OCI-LY1 (cell line): ENCODE measurements around the gene EFCC1.

Experiments used
- H2AFZ ChIP-seq: fragments of 200-600 bp; sonication (generic), shearing (Covaris generic); 2 replicates; pipeline ENCODE4 v1.6.0; 2014; ENCODE audit warnings: antibody characterized with exemption, mild to moderate bottlenecking, low read length
- H3F3A ChIP-seq: fragments of 200-600 bp; sonication (generic), shearing (Covaris generic); 2 replicates; pipeline ENCODE4 v1.6.0; 2014; ENCODE audit warnings: mild to moderate bottlenecking, antibody characterized with exemption, low read length, moderate library complexity; ENCODE audit not compliant: insufficient read depth
- H3K27ac ChIP-seq: fragments of 200-600 bp; sonication (generic); 2 replicates; pipeline ENCODE4 v1.5.1; 2014; ENCODE audit warnings: low read length, mixed run types, mild to moderate bottlenecking, low read depth; ENCODE audit not compliant: poor library complexity, severe bottlenecking
- H3K27me3 ChIP-seq: fragments of 200-600 bp; sonication (generic); 2 replicates; pipeline ENCODE4 v1.6.0; 2014; ENCODE audit warnings: antibody characterized with exemption, mild to moderate bottlenecking, low read length, moderate library complexity; ENCODE audit not compliant: insufficient read depth
- H3K36me3 ChIP-seq: fragments of 200-600 bp; sonication (generic); 2 replicates; pipeline ENCODE4 v1.6.1; 2014; ENCODE audit warnings: mild to moderate bottlenecking, antibody characterized with exemption, low read length, moderate library complexity, mixed read lengths; ENCODE audit not compliant: insufficient read depth
- H3K4me1 ChIP-seq: fragments of 200-600 bp; sonication (generic); 2 replicates; pipeline ENCODE4 v1.5.1; 2014; ENCODE audit warnings: mild to moderate bottlenecking, low read length, moderate library complexity; ENCODE audit not compliant: insufficient read depth, severe bottlenecking
- H3K4me2 ChIP-seq: fragments of 200-600 bp; sonication (generic), shearing (Covaris generic); 2 replicates; pipeline ENCODE4 v1.6.1; 2014; ENCODE audit warnings: low read length
- H3K4me3 ChIP-seq: fragments of 200-600 bp; sonication (generic); 2 replicates; pipeline ENCODE4 v1.5.1; 2014; ENCODE audit warnings: low read length, low read depth, mild to moderate bottlenecking, mixed read lengths; ENCODE audit not compliant: poor library complexity, severe bottlenecking
- H3K79me2 ChIP-seq: fragments of 200-600 bp; shearing (Covaris generic); 2 replicates; pipeline ENCODE4 v1.6.1; 2016; ENCODE audit warnings: mixed run types, low read length, mixed read lengths; ENCODE audit not compliant: insufficient read depth
- H3K9ac ChIP-seq: fragments of 200-600 bp; sonication (generic), shearing (Covaris generic); 2 replicates; pipeline ENCODE4 v1.6.1; 2014; ENCODE audit warnings: mild to moderate bottlenecking, low read length, mixed read lengths
- H3K9me2 ChIP-seq: fragments of 200-600 bp; sonication (generic), shearing (Covaris generic); 2 replicates; pipeline ENCODE4 v1.6.1; 2014; ENCODE audit warnings: low read depth, mild to moderate bottlenecking, low read length, mixed read lengths
- H3K9me3 ChIP-seq: fragments of 200-600 bp; shearing (Covaris generic); 2 replicates; pipeline ENCODE4 v1.6.1; 2014; ENCODE audit warnings: low read length, mixed read lengths
- H4K20me1 ChIP-seq: fragments of 200-600 bp; sonication (generic), shearing (Covaris generic); 2 replicates; pipeline ENCODE4 v1.6.0; 2016; ENCODE audit warnings: mild to moderate bottlenecking, low read length; ENCODE audit not compliant: insufficient read depth
- EZH2 ChIP-seq: fragments of 200-600 bp; sonication (generic), shearing (Covaris generic); IDR thresholded peaks from 2 replicates; pipeline ENCODE4 v1.8.0; 2017; ENCODE audit warnings: borderline replicate concordance, mixed run types, mild to moderate bottlenecking, antibody characterized with exemption, low read length, moderate library complexity, mixed read lengths
- TF ChIP-seq, protein P1 (sequence below): fragments of 200-600 bp; sonication (generic), shearing (Covaris generic); IDR thresholded peaks from 2 replicates; pipeline ENCODE4 v1.5.1; 2017; ENCODE audit warnings: mild to moderate bottlenecking, antibody characterized with exemption, low read length, moderate library complexity, mixed read lengths

The EFCC1 gene

GRCh38 chr3:128975276-128975675 lies 25.8 kb upstream of the EFCC1 start:
- Histone ChIP-seq H3K4me3 (no peak overlapping the region), H4K20me1 (no peaks in the 10 kb centered on the region), H2AFZ (no peak overlapping the region), H3F3A (no peaks in the 10 kb centered on the region), H3K4me1 (peaks cover 4% of the 10 kb centered on the region), H3K36me3 (no peaks in the 10 kb centered on the region), H3K9me3 (no peaks in the 10 kb centered on the region), H3K9ac (no peak overlapping the region), H3K4me2 (no peak overlapping the region), H3K79me2 (no peaks in the 10 kb centered on the region), H3K27ac (no peak overlapping the region), H3K9me2 (no peaks in the 10 kb centered on the region), H3K27me3 (0 out of 2 replicates have a peak, but pooled peaks cover 4% of the 10 kb centered on the region)
- TF ChIP-seq, protein P1, sequence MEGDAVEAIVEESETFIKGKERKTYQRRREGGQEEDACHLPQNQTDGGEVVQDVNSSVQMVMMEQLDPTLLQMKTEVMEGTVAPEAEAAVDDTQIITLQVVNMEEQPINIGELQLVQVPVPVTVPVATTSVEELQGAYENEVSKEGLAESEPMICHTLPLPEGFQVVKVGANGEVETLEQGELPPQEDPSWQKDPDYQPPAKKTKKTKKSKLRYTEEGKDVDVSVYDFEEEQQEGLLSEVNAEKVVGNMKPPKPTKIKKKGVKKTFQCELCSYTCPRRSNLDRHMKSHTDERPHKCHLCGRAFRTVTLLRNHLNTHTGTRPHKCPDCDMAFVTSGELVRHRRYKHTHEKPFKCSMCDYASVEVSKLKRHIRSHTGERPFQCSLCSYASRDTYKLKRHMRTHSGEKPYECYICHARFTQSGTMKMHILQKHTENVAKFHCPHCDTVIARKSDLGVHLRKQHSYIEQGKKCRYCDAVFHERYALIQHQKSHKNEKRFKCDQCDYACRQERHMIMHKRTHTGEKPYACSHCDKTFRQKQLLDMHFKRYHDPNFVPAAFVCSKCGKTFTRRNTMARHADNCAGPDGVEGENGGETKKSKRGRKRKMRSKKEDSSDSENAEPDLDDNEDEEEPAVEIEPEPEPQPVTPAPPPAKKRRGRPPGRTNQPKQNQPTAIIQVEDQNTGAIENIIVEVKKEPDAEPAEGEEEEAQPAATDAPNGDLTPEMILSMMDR = no peak
- no peak for TF ChIP-seq EZH2

GRCh38 chr3:128983293-128984069 lies 17.6 kb upstream of the EFCC1 start:
- no peaks in the 10 kb centered on the region for H4K20me1 ChIP-seq
- TF ChIP-seq, protein P1 = no peak
- no peak for TF ChIP-seq EZH2
- no peak overlapping the region for H3K27ac ChIP-seq

DNA sequence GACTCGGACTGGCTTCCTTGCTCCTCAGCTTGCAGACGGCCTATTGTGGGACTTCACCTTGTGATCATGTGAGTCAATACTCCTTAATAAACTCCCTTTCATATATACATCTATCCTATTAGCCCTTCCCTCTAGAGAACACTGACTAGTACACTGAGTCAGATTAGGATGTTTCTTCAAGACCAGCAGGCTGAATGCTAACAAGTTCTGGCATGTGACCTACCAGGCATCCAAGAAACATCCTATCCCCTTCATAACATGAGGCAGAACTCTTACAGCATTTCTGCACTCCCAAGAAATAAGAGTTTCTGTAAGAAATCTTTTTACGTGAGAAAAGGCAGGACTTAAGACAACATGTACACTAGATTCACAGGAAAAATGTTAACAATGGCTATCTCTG lies 16.5 kb upstream of the EFCC1 start:
- Histone ChIP-seq H3K27ac (no peak overlapping the region), H3K4me1 (no peaks in the 10 kb centered on the region), H4K20me1 (no peaks in the 10 kb centered on the region), H3K27me3 (no peaks in the 10 kb centered on the region; the same call in 1 of the 2 replicates), H3K9ac (no peak overlapping the region), H3K36me3 (no peaks in the 10 kb centered on the region), H3K4me3 (no peak overlapping the region), H3F3A (no peaks in the 10 kb centered on the region), H3K79me2 (no peaks in the 10 kb centered on the region), H3K9me3 (no peaks in the 10 kb centered on the region), H3K9me2 (no peaks in the 10 kb centered on the region), H3K4me2 (no peak overlapping the region), H2AFZ (no peak overlapping the region)
- TF ChIP-seq, protein P1 = no peak
- no peak for TF ChIP-seq EZH2

More at GRCh38 chr3:128983293-128984069, 17.6 kb upstream of the EFCC1 start:
- H3K36me3 ChIP-seq = no peaks in the 10 kb centered on the region
- no peaks in the 10 kb centered on the region for H3K9me2 ChIP-seq
- H3K9me3 ChIP-seq = no peaks in the 10 kb centered on the region
- no peaks in the 10 kb centered on the region for H3F3A ChIP-seq
- no peak overlapping the region for H3K9ac ChIP-seq
- no peaks in the 10 kb centered on the region for H3K79me2 ChIP-seq
- H3K4me2 ChIP-seq = no peak overlapping the region
- no peaks in the 10 kb centered on the region; the same call in 1 of the 2 replicates for H3K27me3 ChIP-seq
- no peak overlapping the region for H3K4me3 ChIP-seq
- no peaks in the 10 kb centered on the region for H3K4me1 ChIP-seq
- no peak overlapping the region for H2AFZ ChIP-seq
